HepG2 (cell line): Measurements from ENCODE around the gene DBNDD1. TPM values are rescaled to one million over a fixed set of nuclear protein-coding genes. Genes with fewer than 3 reads are reported as not detected.
A peak's percentile ranks its signal among the peaks of the same experiment; 100 is the strongest.

Source experiments
- ARID4A ChIP-seq: sonication (generic); formaldehyde crosslinking; IDR thresholded peaks from 2 replicates; pipeline ENCODE4 v1.5.0; 2020; ENCODE audit warnings: mild to moderate bottlenecking, missing genetic modification reagents, borderline replicate concordance
- ARNT2 ChIP-seq: sonication (generic); formaldehyde crosslinking; IDR thresholded peaks from 2 replicates; pipeline ENCODE4 v1.8.0; 2022; ENCODE audit warnings: mild to moderate bottlenecking, low read depth, missing genetic modification reagents, moderate library complexity
- ATF2 ChIP-seq: sonication (generic); formaldehyde crosslinking; IDR thresholded peaks from 2 replicates; pipeline ENCODE4 v1.4.0; 2020; ENCODE audit warnings: missing genetic modification reagents
- FIP1L1 ChIP-seq: fragments of 200-400 bp; formaldehyde crosslinking; IDR thresholded peaks from 2 replicates; pipeline ENCODE4 v1.6.1; 2018; ENCODE audit warnings: low read depth, mild to moderate bottlenecking, low read length, moderate library complexity, borderline replicate concordance; ENCODE audit not compliant: insufficient read depth
- HOXD1 ChIP-seq: sonication (generic); formaldehyde crosslinking; IDR thresholded peaks from 2 replicates; pipeline ENCODE4 v1.5.0; 2020; ENCODE audit warnings: missing genetic modification reagents
- JUN ChIP-seq: sonication (generic); formaldehyde crosslinking; IDR thresholded peaks from 2 replicates; pipeline ENCODE4 v1.4.0; 2020; ENCODE audit warnings: mild to moderate bottlenecking, missing genetic modification reagents
- MAX ChIP-seq: IDR thresholded peaks from 2 replicates; pipeline ENCODE4 v1.6.1; 2012; ENCODE audit warnings: inconsistent platforms
- MXI1 ChIP-seq: IDR thresholded peaks from 3 replicates; pipeline ENCODE4 v1.6.1; 2012; ENCODE audit warnings: low read depth, low read length, inconsistent platforms, borderline replicate concordance
- NFRKB ChIP-seq: fragments of 450-650 bp; IDR thresholded peaks from 2 replicates; pipeline ENCODE4 v1.6.1; 2017
- NR3C1 ChIP-seq: sonication (generic); formaldehyde crosslinking; IDR thresholded peaks from 2 replicates; pipeline ENCODE4 v1.4.0; 2020; ENCODE audit warnings: missing genetic modification reagents
- PITX1 ChIP-seq: sonication (generic); formaldehyde crosslinking; IDR thresholded peaks from 2 replicates; pipeline ENCODE4 v1.5.1; 2020; ENCODE audit warnings: mild to moderate bottlenecking, missing genetic modification reagents
- PLRG1 ChIP-seq: fragments of 450-650 bp; conservative IDR thresholded peaks from 2 replicates; pipeline ENCODE4 v1.6.1; 2016
- PLSCR1 ChIP-seq: sonication (generic); formaldehyde crosslinking; IDR thresholded peaks from 2 replicates; pipeline ENCODE4 v1.5.0; 2020; ENCODE audit warnings: missing genetic modification reagents, mild to moderate bottlenecking, borderline replicate concordance
- RFX1 ChIP-seq: fragments of 450-650 bp; IDR thresholded peaks from 2 replicates; pipeline ENCODE4 v1.6.1; 2017
- TEAD3 ChIP-seq: optimal IDR thresholded peaks from 2 replicates; pipeline ENCODE3; 2016; ENCODE audit warnings: borderline replicate concordance
- U2AF1 ChIP-seq: fragments of 200-400 bp; formaldehyde crosslinking; optimal IDR thresholded peaks from 2 replicates; pipeline ENCODE3; 2017; ENCODE audit warnings: mild to moderate bottlenecking, low read depth, low read length
- YEATS4 ChIP-seq: sonication (generic); formaldehyde crosslinking; IDR thresholded peaks from 2 replicates; pipeline ENCODE4 v1.4.0; 2020; ENCODE audit warnings: missing genetic modification reagents, borderline replicate concordance
- ZFP90 ChIP-seq: sonication (generic); formaldehyde crosslinking; IDR thresholded peaks from 2 replicates; pipeline ENCODE4 v1.8.0; 2022; ENCODE audit warnings: missing genetic modification reagents, mild to moderate bottlenecking, inconsistent platforms, borderline replicate concordance
- ZFY ChIP-seq: sonication (generic); formaldehyde crosslinking; IDR thresholded peaks from 2 replicates; pipeline ENCODE4 v1.4.0; 2020; ENCODE audit warnings: missing genetic modification reagents
- ZMYM2 ChIP-seq: sonication (generic); formaldehyde crosslinking; IDR thresholded peaks from 2 replicates; pipeline ENCODE4 v1.8.0; 2022; ENCODE audit warnings: mild to moderate bottlenecking, missing genetic modification reagents
- ZNF34 ChIP-seq: sonication (generic); formaldehyde crosslinking; IDR thresholded peaks from 2 replicates; pipeline ENCODE4 v1.4.0; 2020; ENCODE audit warnings: mild to moderate bottlenecking, missing genetic modification reagents, borderline replicate concordance
- ZNF460 ChIP-seq: sonication (generic); formaldehyde crosslinking; IDR thresholded peaks from 2 replicates; pipeline ENCODE4 v1.5.1; 2020; ENCODE audit warnings: missing genetic modification reagents, mild to moderate bottlenecking, borderline replicate concordance
- ZNF567 ChIP-seq: sonication (generic); formaldehyde crosslinking; IDR thresholded peaks from 2 replicates; pipeline ENCODE4 v1.8.1; 2023; ENCODE audit warnings: mild to moderate bottlenecking, missing genetic modification reagents, borderline replicate concordance
- ZSCAN20 ChIP-seq: sonication (generic); formaldehyde crosslinking; IDR thresholded peaks from 2 replicates; pipeline ENCODE4 v1.4.0; 2020; ENCODE audit warnings: missing genetic modification reagents, mild to moderate bottlenecking, borderline replicate concordance
- polyA plus RNA-seq, 8 experiments: library from polyadenylated mRNA; depleted of rRNA in 3 of 8; stranded (reverse) in 7 of 8; unstranded in 1 of 8; fragments of >200 nt; fragmentation: Illumina TruSeq in 4 of 8; extraction: Trizol in 4 of 8; gene quantifications; 2 replicates each; pipeline versions ENCODE4 v1.2.1 to v1.2.3, GENCODE V29; 2011 to 2016; ENCODE audit warnings: low read depth in 4 of 8, missing spikeins in 1 of 8, mixed read lengths in 1 of 8; ENCODE audit not compliant: insufficient read depth in 1 of 8
- total RNA-seq, 5 experiments: library from RNA; depleted of rRNA; stranded (reverse); fragments of >200 nt; fragmentation: Illumina TruSeq; extraction: Trizol; gene quantifications; 2 replicates each; pipeline ENCODE4 v1.2.3, GENCODE V29; 2016; ENCODE audit warnings: low read depth in 1 of 5

The DBNDD1 gene
- total and polyA plus RNA-seq, 2 of the 13 experiments (the other 11 are each of a cell fraction or from before 2014, with no cell fraction given) = 17.0 to 40.4 TPM

- TF ChIP-seq ARID4A (CRISPR knock-in tag) (peak; percentile 26; the same call in 1 of the 2 replicates), PLRG1 (no peak), MAX (peak; percentile 51; the same call in 1 of the 2 replicates), ZNF567 (CRISPR knock-in tag) (0 out of 2 replicates have a peak, but pooled peaks have one; percentile 53), ZFP90 (no peak), PLSCR1 (CRISPR knock-in tag) (no peak), HOXD1 (CRISPR knock-in tag) (no peak), NR3C1 (CRISPR knock-in tag) (no peak), ZFY (CRISPR knock-in tag) (no peak), TEAD3 (peak; percentile 30), MXI1 (peak; percentile 64; the same call in 1 of the 3 replicates), JUN (CRISPR knock-in tag) (no peak), ZNF460 (CRISPR knock-in tag) (no peak), PITX1 (CRISPR knock-in tag) (peak; percentile 69; the same call in 1 of the 2 replicates), ZMYM2 (CRISPR knock-in tag) (no peak), YEATS4 (CRISPR knock-in tag) (no peak), RFX1 (no peak), U2AF1 (no peak), ATF2 (CRISPR knock-in tag) (no peak), ZNF34 (no peak), FIP1L1 (no peak), NFRKB (no peak), ARNT2 (CRISPR knock-in tag) (no peak), ZSCAN20 (no peak)
Measured at GRCh38 chr16:89973654-89974335, 45.5 kb downstream of the DBNDD1 start (continued).
